ENCODE results near the gene CEP72.

DNA sequence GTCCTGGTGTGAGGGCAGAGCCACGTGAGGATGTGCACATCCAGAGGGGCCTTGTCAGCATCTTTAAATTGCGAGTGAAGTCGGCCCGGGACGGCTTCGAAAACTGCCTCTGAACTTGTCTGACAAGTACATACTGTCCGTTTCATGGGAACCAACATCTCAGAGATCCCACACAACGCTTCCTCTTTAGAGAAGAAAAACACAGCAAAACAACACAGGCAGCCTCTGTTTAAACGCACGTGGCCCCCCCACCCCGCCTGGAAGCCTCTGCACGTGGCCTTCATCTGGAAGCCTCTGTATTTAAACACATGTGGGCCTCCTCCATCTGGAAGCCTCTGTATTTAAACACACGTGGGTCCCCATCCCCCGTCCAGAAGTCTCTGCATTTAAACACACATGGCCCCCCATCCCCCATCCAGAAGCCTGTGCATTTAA lies 29.2 kb downstream of the CEP72 start:
- TF ChIP-seq POLR2A (IDR thresholded peaks at IDR 0.05; ENCODE audit: low read length) (no peak), GATA1 (IDR thresholded peaks at IDR 0.05; ENCODE audit: low read depth, low read length) (no peak)
